Activated CD8-positive, alpha-beta memory T cell treated with anti-CD3 and anti-CD28 coated beads for 1 hour (primary cell): ENCODE measurements around the gene ZNF577.
"Not testable (repeated sequence)": the region's sequence is repeated elsewhere in the genome, so short reads cannot be mapped to it uniquely, and the experiment has no call there.

Experiments
- DNase-seq, 2 donors: peaks; one replicate each; pipeline ENCODE4 v3.0.0-alpha.2; 2020; ENCODE audit warnings: low read depth in 1 of 2; ENCODE audit errors: extremely low read depth in 1 of 2

The ZNF577 gene

DNA sequence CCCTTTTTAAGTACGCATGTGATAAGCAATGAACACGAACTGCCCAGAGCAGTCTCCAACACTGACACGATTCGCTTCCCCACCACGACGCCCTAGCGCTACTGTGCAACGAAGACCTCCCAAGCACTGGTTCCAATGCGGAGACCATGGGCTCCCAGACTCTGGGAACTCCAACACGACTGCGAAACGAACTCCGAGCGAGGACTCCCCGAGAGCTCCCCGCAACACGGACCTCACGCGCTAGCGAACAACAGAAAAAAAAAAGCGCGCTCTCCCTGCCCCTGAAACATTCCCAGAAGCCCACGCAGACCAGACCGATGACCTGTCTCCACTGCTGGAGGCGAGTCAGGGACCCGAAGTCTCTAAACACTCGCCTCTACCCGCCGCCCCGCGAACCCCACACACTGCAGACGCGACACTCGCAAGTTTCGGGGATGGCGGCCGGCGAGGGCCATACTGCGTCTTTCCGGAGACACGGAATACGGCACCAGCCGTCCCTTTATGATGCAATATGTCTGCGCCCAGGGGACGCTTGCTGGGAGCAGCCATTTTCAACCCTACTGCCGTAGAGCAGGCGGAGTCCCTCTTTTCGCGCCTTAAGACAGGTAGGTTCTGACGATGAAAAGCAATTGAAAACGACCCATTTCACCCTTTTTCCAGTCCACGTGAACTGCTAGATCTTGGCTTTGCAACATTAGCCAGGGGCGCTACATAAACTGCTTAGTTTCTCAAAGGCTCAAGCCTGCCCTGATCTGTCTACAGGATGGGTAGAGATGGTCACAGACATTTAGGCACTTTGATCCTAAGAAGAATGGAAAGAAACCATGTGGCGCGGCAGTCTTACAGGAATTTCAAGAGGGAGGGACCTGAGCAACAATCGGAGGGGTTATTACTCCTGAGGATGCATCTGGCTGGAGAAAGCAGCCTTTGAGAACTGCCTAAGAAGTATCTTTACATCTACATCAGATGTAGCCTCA is at the start of gene ZNF577:
Gene ZNF577 (minus strand): TSS at position 430 of the 977 bp plus-strand sequence. CDS start 7,569 bp downstream, outside the sequence.
- DNase-seq, result peak in 1 of 2 donors; percentile 51

- no peak for DNase-seq
Measured at GRCh38 chr19:51931921-51932320, 44.2 kb upstream of the ZNF577 start.

DNA sequence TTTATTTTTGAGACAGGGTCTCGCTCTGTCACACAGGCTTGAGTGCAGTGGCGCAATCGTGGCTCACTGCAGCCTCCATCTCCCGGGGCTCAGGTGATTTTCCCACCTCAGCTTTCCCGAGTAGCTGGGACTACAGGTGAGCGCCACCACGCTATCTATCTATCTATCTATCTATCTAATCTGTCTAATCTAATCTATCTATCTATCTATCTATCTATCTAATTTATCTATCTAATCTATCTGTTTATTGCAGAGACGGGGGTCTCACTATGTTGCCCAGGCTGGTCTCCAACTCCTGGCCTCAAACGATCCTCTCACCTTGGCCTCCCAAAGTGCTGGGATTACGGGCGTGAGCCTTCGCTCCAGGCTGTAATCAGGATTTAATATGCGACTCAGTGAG is 40.1 kb upstream of the ZNF577 start:
- no peak for DNase-seq

- peak; percentile 68 to 73 for DNase-seq
Measured at GRCh38 chr19:51926784-51927741, 39.3 kb upstream of the ZNF577 start, which contains the start of gene ZNF613. ZNF613 (plus strand) TSS chr19:51927472; CDS start chr19:51936221, 8,749 bp downstream.

GRCh38 chr19:51926426-51926783 is 38.7 kb upstream of the ZNF577 start:
- no peak for DNase-seq

- no peak for DNase-seq
Measured at GRCh38 chr19:51921949-51922348, 34.2 kb upstream of the ZNF577 start.

DNA sequence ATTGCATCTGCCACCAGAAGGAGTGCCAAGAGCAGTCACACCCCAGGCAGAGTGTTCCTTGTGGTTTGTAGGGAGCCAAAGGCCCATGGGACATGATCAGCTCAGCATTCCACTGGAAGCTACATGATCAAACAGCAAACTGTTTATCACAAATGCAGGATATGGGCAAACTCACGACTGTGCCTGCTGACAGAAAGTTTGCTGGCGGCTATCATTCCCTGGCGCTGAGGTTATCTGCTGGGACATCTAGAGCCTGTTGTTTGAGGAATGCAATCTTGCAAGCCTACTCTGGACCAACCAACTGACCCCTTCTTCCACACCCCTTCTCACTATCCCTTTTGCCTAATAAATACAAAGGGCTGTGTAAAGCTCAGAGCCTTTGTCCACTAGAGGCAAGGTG is 31.9 kb upstream of the ZNF577 start:
- no peak for DNase-seq

DNA sequence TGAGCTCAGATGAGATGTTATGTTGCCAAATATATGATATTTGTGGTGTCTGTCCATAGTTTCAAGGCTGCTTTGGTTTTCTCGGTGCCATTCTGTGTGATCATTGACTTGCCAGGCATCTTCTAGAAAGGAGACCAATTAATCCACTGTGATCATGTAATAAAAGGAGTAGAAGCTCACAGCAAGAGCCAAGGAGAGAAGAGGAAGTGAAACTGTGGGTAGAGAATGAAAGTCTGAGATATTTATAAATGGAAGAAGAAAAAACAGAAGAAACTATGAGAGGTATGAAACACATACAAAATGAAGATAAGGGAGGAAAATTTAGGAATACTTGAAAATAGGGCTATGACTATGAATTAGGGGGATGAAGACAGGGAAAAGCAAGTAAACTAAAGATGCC is 28.4 kb upstream of the ZNF577 start:
- no peak for DNase-seq

DNA sequence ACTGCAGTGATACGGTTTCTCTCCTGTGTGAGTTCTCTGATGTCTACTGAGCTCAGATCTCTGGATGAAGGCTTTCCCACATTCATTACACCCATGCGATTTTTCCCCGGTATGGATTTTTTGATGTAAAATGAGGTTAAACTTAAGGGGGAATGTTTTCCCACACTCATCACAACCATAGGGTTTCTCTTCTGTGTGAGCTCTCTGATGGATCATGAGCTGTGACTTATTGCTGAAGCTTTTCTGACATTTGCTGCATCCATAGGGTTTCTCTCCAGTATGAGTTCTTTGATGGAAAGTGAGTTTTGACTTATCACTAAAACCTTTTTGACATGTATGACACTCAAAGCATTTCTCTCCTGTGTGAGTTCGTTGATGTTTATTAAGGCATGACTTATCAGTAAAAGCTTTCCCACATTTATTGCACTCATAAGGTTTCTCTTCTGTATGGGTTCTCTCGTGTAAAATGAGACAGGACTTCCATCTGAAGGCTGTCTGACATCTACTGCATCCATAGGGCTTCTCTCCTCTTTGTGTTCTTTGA is 27.6 kb upstream of the ZNF577 start:
- no peak for DNase-seq

- not testable (repeated sequence) for DNase-seq
Measured at GRCh38 chr19:51907981-51908380, 20.2 kb upstream of the ZNF577 start.

- not testable (repeated sequence) for DNase-seq
Measured at GRCh38 chr19:51906108-51906507, 18.4 kb upstream of the ZNF577 start.

DNA sequence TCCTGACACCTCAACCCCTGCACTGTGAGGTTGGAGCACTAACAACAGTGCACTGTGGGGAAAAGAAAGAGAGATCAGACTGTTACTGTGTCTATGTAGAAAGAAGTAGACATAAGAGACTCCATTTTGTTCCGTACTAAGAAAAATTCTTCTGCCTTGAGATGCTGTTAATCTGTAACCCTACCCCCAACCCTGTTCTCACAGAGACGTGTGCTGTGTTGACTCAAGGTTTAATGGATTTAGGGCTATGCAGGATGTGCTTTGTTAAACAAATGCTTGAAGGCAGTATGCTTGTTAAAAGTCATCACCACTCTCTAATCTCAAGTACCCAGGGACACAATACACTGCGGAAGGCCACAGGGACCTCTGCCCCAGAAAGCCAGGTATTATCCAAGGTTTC is 17.9 kb upstream of the ZNF577 start:
- DNase-seq, result not testable (repeated sequence)

DNA sequence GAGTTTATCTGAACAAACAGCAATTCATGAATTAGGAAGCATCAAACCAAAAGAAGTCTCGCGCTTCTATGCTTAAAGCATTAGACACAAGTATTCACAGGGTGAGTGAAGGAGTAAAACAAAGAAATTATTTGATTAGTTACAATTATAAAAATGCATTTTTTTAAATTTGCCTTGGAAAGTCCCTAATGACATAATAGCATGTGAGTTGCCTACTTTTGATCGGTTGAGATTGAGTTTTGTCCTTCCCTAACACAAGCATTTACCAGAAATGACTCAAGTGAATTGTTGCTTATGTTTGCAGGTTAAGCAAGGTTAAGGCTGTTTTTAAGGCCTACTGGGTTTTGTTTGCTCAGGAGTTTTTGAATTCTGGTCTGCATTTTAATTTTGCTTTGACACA is 17.5 kb upstream of the ZNF577 start:
- no peak for DNase-seq

- peak; percentile 54 to 73 for DNase-seq
Measured at GRCh38 chr19:51904331-51905165, 16.8 kb upstream of the ZNF577 start, which contains the start of gene ZNF649. ZNF649 (minus strand) TSS chr19:51905017; CDS start chr19:51900107, 4,910 bp downstream.

DNA sequence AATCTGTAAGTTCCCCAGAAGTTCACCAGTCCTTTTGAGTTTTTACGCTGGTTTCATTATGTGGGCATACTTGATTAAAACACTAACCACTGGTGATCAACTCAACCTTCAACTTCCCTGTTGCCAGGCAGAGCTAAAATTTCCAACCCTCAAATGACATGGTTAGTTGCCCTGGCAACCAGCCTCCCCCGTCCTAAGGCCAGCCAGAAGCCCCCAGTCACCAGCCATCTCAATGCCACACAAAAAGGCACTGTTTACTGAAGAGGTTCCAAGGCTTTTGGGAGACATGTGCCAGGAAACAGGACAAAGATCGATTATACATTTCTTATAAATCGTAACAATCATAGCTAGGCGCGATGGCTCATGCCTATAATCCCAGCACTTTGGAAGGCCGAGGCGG is 15.4 kb upstream of the ZNF577 start:
- DNase-seq, result no peak

GRCh38 chr19:51901860-51902259 is 14.1 kb upstream of the ZNF577 start:
- no peak for DNase-seq

DNA sequence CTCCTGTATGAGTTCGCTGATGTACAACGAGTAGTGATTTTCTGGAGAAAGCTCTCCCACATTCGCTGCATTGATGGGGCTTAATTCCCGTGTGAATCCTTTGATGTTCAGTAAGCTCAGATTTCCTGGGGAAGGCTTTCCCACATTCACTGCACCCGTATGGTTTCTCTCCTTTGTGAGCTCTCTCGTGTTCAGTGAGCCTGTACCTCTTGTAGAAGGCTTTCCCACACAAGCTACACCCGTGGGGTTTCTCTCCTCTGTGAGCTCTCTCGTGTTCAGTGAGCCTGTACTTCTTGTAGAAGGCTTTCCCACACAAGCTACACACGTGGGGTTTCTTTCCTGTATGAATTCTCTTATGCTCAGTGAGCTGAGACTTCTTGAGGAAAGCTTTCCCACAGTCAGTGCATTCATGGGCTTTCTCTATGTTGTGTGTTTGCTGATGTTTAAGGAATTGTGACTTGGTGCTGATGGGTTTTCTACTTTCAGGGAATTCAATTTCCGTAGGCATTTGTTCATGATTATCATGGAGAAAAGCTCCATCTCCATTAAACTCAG is 3.5 kb upstream of the ZNF577 start:
- DNase-seq, result no peak

DNA sequence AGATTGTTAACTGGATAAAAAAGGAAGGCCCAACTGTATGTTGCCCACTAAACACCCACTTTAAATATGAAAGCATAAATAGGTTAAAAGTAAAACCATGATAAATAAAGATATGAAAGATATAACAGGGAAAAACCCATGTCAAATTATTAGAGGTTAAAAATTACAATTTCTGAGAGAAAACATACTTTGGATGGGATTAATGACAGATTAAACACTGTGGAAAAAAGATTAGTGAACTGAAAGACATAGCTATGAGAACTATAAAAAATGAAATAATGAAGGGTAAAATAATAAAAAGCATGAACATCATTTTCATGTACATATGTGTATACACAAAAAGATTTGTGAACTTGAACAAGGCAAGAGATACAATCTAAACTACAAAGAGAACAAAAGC is 2.2 kb upstream of the ZNF577 start:
- DNase-seq, result no peak

DNA sequence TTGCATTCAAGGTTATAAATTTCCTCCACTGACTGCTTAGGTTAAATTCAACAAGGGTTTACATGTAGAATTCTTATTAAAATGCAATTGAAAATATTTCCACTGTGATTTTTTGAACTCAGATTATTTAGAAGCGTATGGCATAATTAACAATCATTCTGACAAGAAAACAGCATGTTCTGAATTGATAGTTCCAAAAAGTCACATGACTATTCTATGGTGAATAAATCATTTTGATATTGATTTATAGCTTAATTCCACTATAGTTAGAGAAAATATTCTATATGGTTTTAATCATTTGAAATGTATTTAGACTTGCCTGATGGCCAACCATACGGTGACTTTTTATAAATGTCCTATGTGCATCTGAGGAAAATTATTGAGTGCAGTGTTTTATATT is 3.0 kb downstream of the ZNF577 start:
- no peak for DNase-seq

GRCh38 chr19:51882518-51882917 is 5.2 kb downstream of the ZNF577 start:
- no peak for DNase-seq
